ENCODE results near the gene EXOC3L2. TPM values are rescaled to one million over a fixed set of nuclear protein-coding genes. Genes with fewer than 3 reads are reported as not detected.

Gene EXOC3L2
- total and polyA plus RNA-seq, 3 experiments from 2014 or later = not detected

DNA sequence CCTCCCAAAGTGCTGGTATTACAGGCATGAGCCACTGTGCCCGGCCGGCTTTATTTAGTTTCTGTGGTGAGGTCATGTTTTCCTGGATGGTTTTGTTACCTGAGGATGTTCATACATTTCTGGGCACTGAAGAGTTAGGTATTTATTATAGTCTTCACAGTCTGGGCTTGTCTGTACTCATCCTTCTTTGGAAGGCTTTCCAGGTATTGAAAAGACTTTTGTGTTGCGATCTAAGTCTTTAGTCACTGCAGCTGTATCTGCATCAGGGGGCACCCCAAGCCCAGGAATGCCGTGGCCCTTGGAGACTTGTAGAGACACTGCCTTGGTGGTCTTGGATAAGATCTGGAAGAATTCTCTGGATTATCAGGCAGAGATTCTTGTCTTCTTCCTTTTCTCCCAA, 53.8 kb downstream of the EXOC3L2 start:
- no peak for DNase-seq
- Mint-ChIP-seq H3K4me3 (no peak overlapping the region), H3K36me3 (peaks cover 0 to 6% (median 4%) of the 10 kb centered on the region in 3 donors), H3K27ac (peak overlapping the region in 1 of 8 donors; percentile 65), H3K4me1 (peaks cover 5 to 7% (median 5%) of the 10 kb centered on the region in 3 donors), H3K9me3 (peaks cover 0 to 7% (median 0%) of the 10 kb centered on the region in 5 donors), H3K27me3 (no peaks in the 10 kb centered on the region)
- CTCF ChIA-PET = no interaction called here
- POLR2A ChIA-PET = no interaction called here
- Histone ChIP-seq H3K36me3 (ENCODE audit: insufficient read depth, low read length) (no peaks in the 10 kb centered on the region), H3K4me3 (ENCODE audit: low read length) (no peak overlapping the region), H3K27ac (ENCODE audit: low read depth, low read length) (no peak overlapping the region), H3K4me1 (ENCODE audit: insufficient read depth, low read length) (peaks cover 7% of the 10 kb centered on the region), H3K9me3 (ENCODE audit: low read length) (no peaks in the 10 kb centered on the region), H3K27me3 (ENCODE audit: insufficient read depth, low read length, poor library complexity, severe bottlenecking) (no peaks in the 10 kb centered on the region)

DNA sequence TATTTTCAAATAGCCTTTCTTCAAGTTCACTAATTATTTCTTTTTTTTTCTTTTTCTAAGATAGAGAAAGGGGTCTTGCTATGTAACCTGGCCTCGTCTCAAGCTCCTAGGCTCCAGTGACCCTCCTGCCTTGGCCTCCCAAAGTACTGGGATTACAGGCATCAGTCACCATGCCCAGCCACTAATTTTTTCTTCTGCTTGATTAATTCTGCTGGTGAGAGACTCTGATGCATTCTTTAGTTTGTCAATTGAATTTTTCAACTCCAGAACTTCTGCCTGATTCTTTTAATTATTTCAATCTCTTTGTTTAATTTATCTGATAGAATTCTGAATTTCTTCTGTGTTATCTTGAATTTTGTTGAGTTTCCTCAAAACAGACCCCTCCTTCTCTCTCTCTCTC, 55.2 kb downstream of the EXOC3L2 start:
- Histone ChIP-seq H3K4me1 (ENCODE audit: insufficient read depth, low read length) (peaks cover 7% of the 10 kb centered on the region), H3K27ac (ENCODE audit: low read depth, low read length) (no peak overlapping the region), H3K9me3 (ENCODE audit: low read length) (no peaks in the 10 kb centered on the region), H3K27me3 (ENCODE audit: insufficient read depth, low read length, poor library complexity, severe bottlenecking) (no peaks in the 10 kb centered on the region), H3K4me3 (ENCODE audit: low read length) (no peak overlapping the region), H3K36me3 (ENCODE audit: insufficient read depth, low read length) (no peaks in the 10 kb centered on the region)
- Mint-ChIP-seq H3K9me3 (peaks cover 0 to 7% (median 0%) of the 10 kb centered on the region in 5 donors), H3K27me3 (no peaks in the 10 kb centered on the region), H3K4me3 (no peak overlapping the region), H3K4me1 (peaks cover 9 to 11% (median 10%) of the 10 kb centered on the region in 3 donors), H3K27ac (no peak overlapping the region), H3K36me3 (peaks cover 0 to 6% (median 4%) of the 10 kb centered on the region in 3 donors)
- ChIA-PET POLR2A (no interaction called here), CTCF (interaction anchor here (3.9 kb wide), 1 partner anchor 12 kb away, joined by 16 read pairs; the partner anchor contains the start of genes BLOC1S3 and TRAPPC6A)
- DNase-seq = no peak

DNA sequence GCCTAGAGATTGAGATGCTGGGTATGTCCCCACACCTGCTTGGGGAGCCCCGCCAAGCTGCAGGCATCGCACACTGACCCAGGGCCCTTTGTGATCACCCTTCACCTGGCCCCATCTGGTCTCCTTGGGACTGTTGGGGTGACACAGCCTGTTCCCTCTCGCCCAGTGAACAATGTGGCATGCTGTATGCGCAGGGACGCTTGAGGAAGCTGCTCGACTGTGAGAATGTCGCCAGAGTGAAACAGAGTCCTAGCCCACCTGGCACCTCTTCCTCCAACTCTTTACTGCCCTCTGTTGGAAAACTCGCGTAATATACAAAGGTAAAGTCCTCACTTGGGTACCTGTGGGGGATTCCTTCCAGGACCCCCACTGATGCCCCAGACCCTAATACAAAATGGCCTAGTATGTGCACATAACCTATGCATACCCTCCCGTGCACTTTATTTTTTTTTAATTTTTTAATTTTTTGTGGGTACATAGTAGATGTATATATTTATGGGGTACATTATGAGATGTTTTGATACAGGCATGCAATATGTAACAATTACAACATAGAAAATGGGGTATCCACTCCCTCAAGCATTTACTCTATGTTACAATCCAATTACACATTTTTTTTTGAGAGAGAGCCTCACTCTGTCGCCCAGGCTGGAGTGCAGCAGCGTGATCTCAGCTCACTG, 57.6 kb downstream of the EXOC3L2 start:
- Histone ChIP-seq H3K27ac (ENCODE audit: low read depth, low read length) (no peak overlapping the region), H3K4me3 (ENCODE audit: low read length) (no peak overlapping the region), H3K27me3 (ENCODE audit: insufficient read depth, low read length, poor library complexity, severe bottlenecking) (no peaks in the 10 kb centered on the region), H3K9me3 (ENCODE audit: low read length) (no peaks in the 10 kb centered on the region), H3K4me1 (ENCODE audit: insufficient read depth, low read length) (peaks cover 7% of the 10 kb centered on the region), H3K36me3 (ENCODE audit: insufficient read depth, low read length) (no peaks in the 10 kb centered on the region)
- peak in 2 of 5 donors; percentile 45 to 56 for DNase-seq
- Mint-ChIP-seq H3K27me3 (no peaks in the 10 kb centered on the region), H3K4me1 (peaks cover 17 to 22% (median 17%) of the 10 kb centered on the region in 3 donors), H3K27ac (peak overlapping the region in 4 of 8 donors; percentile 12 to 94 (median 46)), H3K36me3 (peaks cover 1 to 6% (median 4%) of the 10 kb centered on the region in 3 donors), H3K4me3 (peak overlapping the region in 1 of 7 donors; percentile 25), H3K9me3 (peaks cover 0 to 7% (median 0%) of the 10 kb centered on the region in 5 donors)
- ChIA-PET POLR2A (interaction anchor here (1.1 kb wide), 1 partner anchor 9 kb away, joined by 4 read pairs; the partner anchor contains the start of genes BLOC1S3 and TRAPPC6A), CTCF (interaction anchor here (0.8 to 3.9 kb wide), 5 partner anchors 9 to 199 kb away, joined by 3 to 16 read pairs (median 3); partner anchors contain the start of genes BLOC1S3, RELB and TRAPPC6A)

DNA sequence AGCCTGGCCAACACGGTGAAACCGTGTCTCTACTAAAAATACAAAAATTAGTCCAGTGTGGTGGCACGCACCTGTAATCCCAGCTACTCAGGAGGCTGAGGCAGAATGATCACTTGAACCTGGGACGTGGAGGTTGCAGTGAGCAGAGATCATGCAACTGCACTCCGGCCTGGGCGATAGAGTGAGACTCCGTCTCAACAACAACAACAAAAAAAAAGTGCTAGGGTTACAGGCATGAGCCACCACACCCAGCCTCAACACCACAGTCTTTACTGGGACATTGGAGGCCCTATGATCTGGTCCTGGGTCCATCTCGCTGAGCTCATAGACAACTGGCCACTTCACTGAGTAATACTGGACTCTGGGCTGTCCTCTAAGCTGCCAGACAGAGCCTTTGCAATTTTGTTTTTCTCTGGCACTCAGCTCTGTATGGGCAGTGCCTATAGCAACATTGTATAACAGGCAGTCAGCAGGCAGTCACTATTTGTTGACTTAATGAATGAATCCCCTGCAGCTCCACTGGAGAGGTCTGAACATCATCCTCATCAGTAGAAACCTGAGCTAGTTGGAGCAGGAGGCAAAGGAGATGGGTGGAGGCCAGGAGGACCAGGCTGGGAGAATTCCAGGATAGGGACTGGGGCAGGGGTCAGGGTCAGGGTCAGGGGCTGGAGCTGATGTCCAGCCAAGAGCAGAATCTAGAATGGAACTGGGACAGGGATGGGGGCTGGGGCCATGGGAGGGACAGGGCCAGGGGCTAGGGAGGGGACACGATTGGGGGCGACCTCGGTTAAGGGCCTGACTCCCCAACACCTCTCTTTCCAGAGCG, 58.5 kb downstream of the EXOC3L2 start:
- Mint-ChIP-seq H3K4me1 (peaks cover 19 to 24% (median 20%) of the 10 kb centered on the region in 3 donors), H3K36me3 (peaks cover 0 to 6% (median 6%) of the 10 kb centered on the region in 3 donors), H3K4me3 (no peak overlapping the region), H3K9me3 (peaks cover 0 to 7% (median 0%) of the 10 kb centered on the region in 5 donors), H3K27ac (peak overlapping the region in 2 of 8 donors; percentile 12 to 18), H3K27me3 (no peaks in the 10 kb centered on the region)
- H3K27me3 ChIP-seq (ENCODE audit: insufficient read depth, low read length, poor library complexity, severe bottlenecking) = no peaks in the 10 kb centered on the region
- peaks cover 8% of the 10 kb centered on the region for H3K4me1 ChIP-seq (ENCODE audit: insufficient read depth, low read length)
- H3K4me3 ChIP-seq (ENCODE audit: low read length) = no peak overlapping the region
- ChIA-PET POLR2A (interaction anchor here (1.1 kb wide), 1 partner anchor 9 kb away, joined by 4 read pairs; the partner anchor contains the start of genes BLOC1S3 and TRAPPC6A), CTCF (interaction anchor here (0.8 to 3.9 kb wide), 5 partner anchors 8 to 198 kb away, joined by 3 to 16 read pairs (median 3); partner anchors contain the start of genes BLOC1S3, RELB and TRAPPC6A)
- DNase-seq = no peak
- peaks cover under 1% of the 10 kb centered on the region for H3K36me3 ChIP-seq (ENCODE audit: insufficient read depth, low read length)
- no peak overlapping the region for H3K27ac ChIP-seq (ENCODE audit: low read depth, low read length)
- no peaks in the 10 kb centered on the region for H3K9me3 ChIP-seq (ENCODE audit: low read length)

DNA sequence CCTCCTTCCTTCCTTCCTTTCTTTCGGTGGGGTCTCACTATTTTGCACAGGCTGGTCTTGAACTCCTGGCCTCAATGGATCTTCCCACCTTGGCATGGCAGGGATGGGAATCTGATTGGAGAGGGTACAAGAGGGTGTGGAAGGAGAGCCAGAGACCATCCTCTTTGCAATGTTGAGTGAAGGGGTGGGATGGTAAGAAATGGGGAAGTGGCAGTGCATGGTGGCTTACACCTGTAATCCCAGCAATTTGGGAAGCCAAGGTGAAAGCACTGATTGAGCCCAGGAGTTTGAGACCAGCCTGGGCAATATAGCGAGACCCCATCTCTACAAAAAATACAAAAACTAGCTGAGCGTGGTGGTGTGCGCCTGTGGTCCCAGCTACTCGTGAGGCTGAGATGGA, 61.1 kb downstream of the EXOC3L2 start:
- H3K36me3 ChIP-seq (ENCODE audit: insufficient read depth, low read length) = peaks cover 9% of the 10 kb centered on the region
- peaks cover 30% of the 10 kb centered on the region for H3K4me1 ChIP-seq (ENCODE audit: insufficient read depth, low read length)
- Mint-ChIP-seq H3K9me3 (no peaks in the 10 kb centered on the region), H3K27ac (no peak overlapping the region), H3K27me3 (no peaks in the 10 kb centered on the region), H3K4me3 (no peak overlapping the region), H3K4me1 (peaks cover 37 to 45% (median 38%) of the 10 kb centered on the region in 3 donors), H3K36me3 (peaks cover 0 to 20% (median 3%) of the 10 kb centered on the region in 3 donors)
- H3K27me3 ChIP-seq (ENCODE audit: insufficient read depth, low read length, poor library complexity, severe bottlenecking) = no peaks in the 10 kb centered on the region
- no peak for DNase-seq
- H3K27ac ChIP-seq (ENCODE audit: low read depth, low read length) = no peak overlapping the region
- ChIA-PET CTCF (interaction anchor here (1.1 kb wide), 1 partner anchor 168 kb away, joined by 3 read pairs; no protein-coding TSS in a partner anchor), POLR2A (interaction anchor here (0.7 kb wide), 1 partner anchor 9 kb away, joined by 4 read pairs; no protein-coding TSS in a partner anchor)
- no peak overlapping the region for H3K4me3 ChIP-seq (ENCODE audit: low read length)
- H3K9me3 ChIP-seq (ENCODE audit: low read length) = no peaks in the 10 kb centered on the region

DNA sequence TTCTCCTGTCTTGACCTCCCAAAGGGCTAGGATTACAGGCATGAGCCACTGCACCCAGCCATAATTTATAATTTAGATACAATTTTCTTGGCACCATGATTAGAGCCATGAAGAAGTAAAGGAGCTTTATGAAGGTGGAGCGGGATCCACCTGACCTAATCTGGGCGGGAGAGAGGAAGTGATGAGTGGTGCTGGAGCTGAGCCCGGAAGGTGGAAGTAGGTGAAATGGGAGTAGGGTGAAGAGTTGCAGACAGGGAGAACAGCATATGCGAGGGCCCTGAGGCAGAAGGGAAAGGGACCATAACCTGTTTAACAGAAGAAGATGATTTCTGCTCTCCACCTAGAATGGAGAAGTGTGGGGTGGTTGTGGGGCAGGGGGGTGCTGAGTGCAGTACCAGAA, 62.4 kb downstream of the EXOC3L2 start:
- Mint-ChIP-seq H3K36me3 (peaks cover 0 to 27% (median 3%) of the 10 kb centered on the region in 3 donors), H3K27me3 (no peaks in the 10 kb centered on the region), H3K4me1 (peaks cover 39 to 49% (median 43%) of the 10 kb centered on the region in 3 donors), H3K9me3 (no peaks in the 10 kb centered on the region), H3K27ac (peak overlapping the region in 2 of 8 donors; percentile 32 to 59), H3K4me3 (no peak overlapping the region)
- H3K36me3 ChIP-seq (ENCODE audit: insufficient read depth, low read length) = peaks cover 9% of the 10 kb centered on the region
- ChIA-PET POLR2A (no interaction called here), CTCF (interaction anchor here (1.0 to 1.2 kb wide), 3 partner anchors 21 to 143 kb away, joined by 3 read pairs; no protein-coding TSS in a partner anchor)
- no peak overlapping the region for H3K4me3 ChIP-seq (ENCODE audit: low read length)
- no peaks in the 10 kb centered on the region for H3K9me3 ChIP-seq (ENCODE audit: low read length)
- H3K4me1 ChIP-seq (ENCODE audit: insufficient read depth, low read length) = peaks cover 30% of the 10 kb centered on the region
- DNase-seq = no peak
- no peak overlapping the region for H3K27ac ChIP-seq (ENCODE audit: low read depth, low read length)
- H3K27me3 ChIP-seq (ENCODE audit: insufficient read depth, low read length, poor library complexity, severe bottlenecking) = no peaks in the 10 kb centered on the region

DNA sequence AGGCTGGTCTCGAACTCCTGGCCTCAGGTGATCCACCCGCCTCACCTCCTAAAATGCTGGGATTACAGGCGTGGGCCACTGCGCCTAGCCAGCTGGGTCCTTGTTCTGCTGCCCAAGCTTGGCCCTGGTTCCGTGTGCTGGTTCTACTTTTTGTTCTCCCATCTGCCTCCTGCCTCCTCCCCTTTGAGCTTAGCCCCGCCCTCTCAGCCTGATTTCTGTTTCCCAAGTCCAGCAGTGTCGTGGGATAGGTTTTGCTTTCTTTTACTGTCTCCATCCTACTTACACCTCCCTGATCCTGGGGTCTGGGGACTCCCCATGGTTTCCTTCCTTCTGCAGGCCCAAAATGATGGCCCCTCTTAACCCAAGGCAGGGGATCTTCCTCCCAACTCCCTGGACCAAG, 64.3 kb downstream of the EXOC3L2 start:
- Histone ChIP-seq H3K4me1 (ENCODE audit: insufficient read depth, low read length) (peaks cover 31% of the 10 kb centered on the region), H3K27ac (ENCODE audit: low read depth, low read length) (no peak overlapping the region), H3K36me3 (ENCODE audit: insufficient read depth, low read length) (peaks cover 9% of the 10 kb centered on the region), H3K4me3 (ENCODE audit: low read length) (no peak overlapping the region), H3K9me3 (ENCODE audit: low read length) (no peaks in the 10 kb centered on the region), H3K27me3 (ENCODE audit: insufficient read depth, low read length, poor library complexity, severe bottlenecking) (no peaks in the 10 kb centered on the region)
- H3K27me3 Mint-ChIP-seq = no peaks in the 10 kb centered on the region
- no peak for DNase-seq
- H3K4me1 Mint-ChIP-seq = peaks cover 37 to 51% (median 43%) of the 10 kb centered on the region in 3 donors
- H3K4me3 Mint-ChIP-seq = peak overlapping the region; percentile 59 to 90 (median 76)
- H3K36me3 Mint-ChIP-seq = peaks cover 0 to 27% (median 3%) of the 10 kb centered on the region in 3 donors
- ChIA-PET CTCF (interaction anchor here (1.7 kb wide), 1 partner anchor 122 kb away, joined by 5 read pairs; no protein-coding TSS in a partner anchor), POLR2A (no interaction called here)
- no peaks in the 10 kb centered on the region for H3K9me3 Mint-ChIP-seq
- peak overlapping the region in 6 of 8 donors; percentile 67 to 85 (median 80) for H3K27ac Mint-ChIP-seq

Measured in CD8-positive, alpha-beta memory T cell (primary cell).